IPS-18c (cell line): ENCODE measurements around the gene BTG4.

Experiments used
- H3K4me3 ChIP-seq: 2 replicates; pipeline ENCODE4 v1.7.0; 2013; ENCODE audit warnings: low read depth, mild to moderate bottlenecking, low read length, moderate library complexity; ENCODE audit not compliant: insufficient read depth
- H3K9me3 ChIP-seq: one replicate; pipeline ENCODE4 v1.6.1; 2013; ENCODE audit warnings: mild to moderate bottlenecking, low read length, moderate library complexity; ENCODE audit not compliant: control insufficient read depth, insufficient read depth

Gene BTG4

DNA sequence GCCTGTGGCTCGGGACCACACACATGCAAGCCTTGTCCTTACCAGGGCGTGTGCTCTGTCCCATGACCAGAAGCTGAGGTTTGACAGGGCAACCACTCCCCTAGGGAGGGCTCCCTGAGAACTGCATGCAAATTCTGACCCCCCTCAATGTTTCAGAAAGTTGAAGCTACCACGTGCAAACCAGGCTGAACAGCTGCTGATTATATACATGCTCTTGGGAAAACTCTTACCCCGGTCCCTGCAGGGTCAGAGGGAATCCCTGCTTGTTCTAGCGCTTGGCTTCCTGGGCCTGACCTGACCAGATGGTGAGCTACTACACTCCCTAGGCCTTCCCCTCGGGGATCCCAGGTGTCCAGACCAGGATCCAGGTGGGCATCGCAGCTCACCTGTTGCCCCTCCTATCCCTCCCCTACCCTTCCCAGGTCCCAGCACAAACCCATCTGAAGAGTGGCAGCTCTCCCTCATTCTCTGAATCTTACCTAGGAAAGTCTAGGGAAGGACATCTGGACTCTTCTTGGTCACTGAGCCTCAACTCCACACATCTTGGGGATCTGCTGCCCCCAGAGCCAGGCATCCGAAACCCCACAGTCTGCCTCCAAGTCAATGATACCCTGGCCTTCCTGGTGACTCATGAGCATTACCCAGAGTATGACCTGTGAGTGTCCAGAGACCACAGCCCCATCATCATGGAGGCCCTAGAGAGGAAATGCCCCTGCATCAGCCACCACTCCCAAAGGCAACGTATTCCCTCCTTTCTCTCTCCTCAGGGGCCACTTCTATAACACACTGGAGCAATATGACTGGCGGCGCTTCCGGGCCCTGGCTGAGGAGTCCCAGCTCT, 61.5 kb downstream of the BTG4 start:
- Histone ChIP-seq H3K4me3 (no peak overlapping the region), H3K9me3 (peaks cover 3% of the 10 kb centered on the region)

GRCh38 chr11:111449696-111450479, 62.3 kb downstream of the BTG4 start:
- Histone ChIP-seq H3K9me3 (peaks cover 3% of the 10 kb centered on the region), H3K4me3 (no peak overlapping the region)

GRCh38 chr11:111448831-111449557, 63.2 kb downstream of the BTG4 start:
- no peak overlapping the region for H3K4me3 ChIP-seq
- H3K9me3 ChIP-seq: peaks cover 3% of the 10 kb centered on the region

DNA sequence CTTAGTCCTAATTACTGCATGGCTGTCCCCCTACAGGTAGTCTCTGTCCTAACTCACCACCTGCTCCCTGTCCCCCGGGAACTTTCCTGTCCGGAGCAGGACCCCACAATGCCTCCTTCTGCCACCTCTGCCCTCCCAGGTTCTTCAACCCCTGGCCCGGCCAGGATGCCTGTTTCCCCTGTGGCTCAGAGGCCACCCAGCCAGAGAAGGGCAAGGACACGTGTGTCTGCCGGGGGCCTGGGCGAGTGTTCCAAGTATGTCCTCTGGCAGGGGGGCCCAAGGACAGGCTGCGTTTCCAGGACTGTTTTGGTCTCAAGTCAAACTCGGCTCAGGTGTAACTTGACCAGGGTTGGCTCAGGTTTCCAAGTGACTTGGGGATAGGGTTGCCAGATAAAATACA, 63.8 kb downstream of the BTG4 start:
- peaks cover 3% of the 10 kb centered on the region for H3K9me3 ChIP-seq
- no peak overlapping the region for H3K4me3 ChIP-seq

DNA sequence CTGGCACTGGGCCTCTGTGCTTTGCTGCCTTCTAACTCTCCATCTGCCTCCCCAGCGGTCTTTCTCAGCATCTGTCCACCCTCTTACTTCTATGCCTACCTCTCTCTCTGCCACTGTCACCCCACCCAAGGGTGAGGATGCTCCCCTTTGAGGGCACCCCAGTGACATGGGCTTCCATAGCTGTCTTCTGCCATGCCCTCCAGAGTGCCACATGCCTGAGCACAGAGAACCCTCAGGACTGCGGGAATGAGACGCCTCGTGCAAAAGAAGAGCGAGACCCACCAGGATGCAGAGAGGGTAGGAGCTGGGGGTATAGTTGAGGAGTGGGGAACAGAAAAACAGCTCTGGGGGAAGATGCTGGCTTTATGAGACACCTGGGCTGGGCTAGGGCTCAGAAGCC, 64.3 kb downstream of the BTG4 start:
- Histone ChIP-seq H3K4me3 (no peak overlapping the region), H3K9me3 (peaks cover 3% of the 10 kb centered on the region)

- peaks cover 3% of the 10 kb centered on the region for H3K9me3 ChIP-seq
- H3K4me3 ChIP-seq: no peak overlapping the region
Measured at GRCh38 chr11:111447112-111447471, 65.1 kb downstream of the BTG4 start.

DNA sequence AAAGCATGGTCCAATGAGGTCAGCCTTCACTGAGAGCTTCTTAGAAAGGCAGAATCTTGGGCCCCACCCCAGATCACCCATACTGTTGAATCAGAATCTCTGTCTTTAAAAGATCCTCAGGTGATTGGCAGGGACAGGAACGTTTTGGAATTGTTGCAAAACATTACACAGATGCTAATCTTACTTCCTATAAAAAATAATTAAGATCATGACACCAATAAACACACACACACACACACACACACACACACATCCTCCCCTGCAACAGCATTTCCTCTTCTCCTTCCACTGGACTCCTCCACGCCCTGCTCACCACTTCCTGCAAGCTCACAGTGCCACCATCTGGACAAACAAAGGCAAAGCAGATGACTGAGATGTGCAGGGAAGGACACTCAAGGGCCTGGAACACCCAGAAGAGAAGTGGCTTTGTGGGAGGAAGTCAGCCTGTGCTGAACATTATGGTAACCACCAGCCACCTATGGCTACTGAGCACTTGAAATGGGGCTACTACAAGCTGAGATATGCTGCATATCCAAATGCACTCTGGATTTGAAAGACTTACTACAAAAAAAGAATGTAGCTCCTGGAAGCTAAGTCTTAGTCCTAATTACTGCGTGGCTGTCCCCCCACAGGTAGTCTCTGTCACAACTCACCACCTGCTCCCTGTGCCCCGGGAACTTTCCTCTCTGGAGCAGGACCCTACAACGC, 65.6 kb downstream of the BTG4 start:
- no peak overlapping the region for H3K4me3 ChIP-seq

GRCh38 chr11:111445586-111445985, 66.6 kb downstream of the BTG4 start:
- Histone ChIP-seq H3K9me3 (peaks cover 3% of the 10 kb centered on the region), H3K4me3 (no peak overlapping the region)

More for the DNA sequence above, 65.6 kb downstream of the BTG4 start:
- peaks cover 3% of the 10 kb centered on the region for H3K9me3 ChIP-seq
